ENCODE measurements around the gene GRAMD4.

Gene GRAMD4

DNA sequence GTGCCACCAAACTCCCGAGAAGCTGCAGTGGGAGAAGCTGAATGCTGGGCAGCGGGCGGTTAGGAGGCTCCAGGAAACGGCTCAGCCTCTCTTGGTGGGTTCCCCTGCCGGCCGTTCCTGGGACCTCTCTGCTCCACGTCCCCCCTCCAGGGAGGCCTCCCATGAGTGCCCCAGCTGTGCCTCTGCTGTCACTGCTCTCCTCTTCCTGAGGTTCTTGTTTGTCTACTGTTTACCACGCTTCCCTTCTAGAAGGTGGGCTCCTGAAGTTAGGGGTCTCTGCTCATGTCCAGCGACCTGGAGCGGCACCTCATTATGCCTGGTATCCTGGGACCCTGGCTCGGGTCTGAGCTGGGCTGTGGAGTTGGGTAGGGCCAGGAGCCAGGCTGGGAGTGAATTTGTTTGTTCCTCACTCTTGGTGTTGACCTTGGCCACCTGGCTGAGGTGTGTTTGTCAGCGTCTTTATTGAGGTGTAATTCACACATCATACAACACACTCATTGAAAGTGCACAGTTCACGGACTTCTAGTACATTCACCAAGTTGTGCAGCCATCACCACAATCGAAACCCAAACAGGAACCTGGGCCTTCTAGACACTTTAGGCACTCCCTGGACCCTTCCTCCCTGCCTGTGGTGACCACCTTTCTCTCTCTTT lies 37.8 kb upstream of the GRAMD4 start:
- no peak for DNase-seq (ENCODE audit: low read depth, low spot score)

DNA sequence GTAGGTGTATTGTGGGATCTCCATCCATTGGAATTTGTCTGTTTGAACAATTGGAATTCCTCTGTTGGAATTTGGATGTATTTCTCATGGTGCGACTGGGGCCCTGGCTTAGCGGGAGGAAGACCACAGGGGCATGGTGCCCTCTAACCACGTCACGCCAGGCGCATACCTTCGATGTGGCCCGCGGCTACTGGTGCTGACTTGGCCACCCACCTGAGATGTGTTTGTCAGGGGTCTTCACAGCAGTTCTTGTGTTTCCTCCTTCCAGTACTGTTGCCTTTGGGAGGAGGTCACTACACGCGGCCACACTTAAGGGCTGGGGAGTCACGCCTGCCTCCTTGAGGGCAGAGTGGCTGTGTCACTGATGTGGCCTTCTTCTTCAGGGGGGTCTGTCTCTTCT lies 36.6 kb upstream of the GRAMD4 start:
- DNase-seq (ENCODE audit: low read depth, low spot score) = no peak

DNA sequence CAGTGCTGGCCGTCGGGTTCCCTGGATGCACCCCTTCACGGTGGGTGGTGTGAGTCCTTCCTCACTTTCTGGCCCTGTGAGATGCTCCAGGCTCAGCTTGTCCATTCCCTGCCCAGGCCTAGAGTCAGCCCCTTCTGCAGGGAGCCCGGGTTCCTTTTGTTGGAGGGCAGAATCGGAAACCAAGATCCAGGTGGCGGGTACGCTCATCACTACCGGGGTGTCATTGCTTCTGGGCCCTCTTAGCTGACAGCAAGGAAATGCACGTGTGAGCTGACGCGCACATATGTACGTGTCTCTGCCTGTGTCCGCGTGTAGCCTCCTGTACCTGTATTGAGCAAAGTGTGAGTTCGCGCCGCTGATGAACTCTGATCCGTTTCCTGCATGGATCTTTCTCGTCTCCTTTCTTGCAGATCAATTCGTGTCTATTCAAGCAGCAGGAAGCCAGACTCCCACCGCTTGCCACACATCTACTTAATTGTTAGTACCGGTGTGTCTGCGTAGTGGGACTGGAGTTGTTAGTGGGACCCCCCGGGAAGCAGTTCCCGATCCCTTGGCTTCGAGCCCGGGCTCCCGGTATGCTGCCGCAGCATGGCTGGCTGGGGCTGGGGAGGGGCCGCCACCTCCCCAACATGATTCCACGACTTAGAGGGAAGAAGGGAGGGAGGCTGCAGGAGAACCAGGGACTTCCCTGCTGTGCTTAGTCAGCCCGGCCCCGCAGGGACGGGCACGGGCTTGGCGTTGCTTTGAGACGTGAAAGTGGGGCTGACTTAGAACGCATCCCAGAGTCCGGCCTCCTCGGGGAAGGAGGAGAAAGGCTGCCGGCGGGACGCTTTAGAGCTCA lies 35.9 kb upstream of the GRAMD4 start:
- peak; percentile 47 for DNase-seq (ENCODE audit: low read depth, low spot score)

DNA sequence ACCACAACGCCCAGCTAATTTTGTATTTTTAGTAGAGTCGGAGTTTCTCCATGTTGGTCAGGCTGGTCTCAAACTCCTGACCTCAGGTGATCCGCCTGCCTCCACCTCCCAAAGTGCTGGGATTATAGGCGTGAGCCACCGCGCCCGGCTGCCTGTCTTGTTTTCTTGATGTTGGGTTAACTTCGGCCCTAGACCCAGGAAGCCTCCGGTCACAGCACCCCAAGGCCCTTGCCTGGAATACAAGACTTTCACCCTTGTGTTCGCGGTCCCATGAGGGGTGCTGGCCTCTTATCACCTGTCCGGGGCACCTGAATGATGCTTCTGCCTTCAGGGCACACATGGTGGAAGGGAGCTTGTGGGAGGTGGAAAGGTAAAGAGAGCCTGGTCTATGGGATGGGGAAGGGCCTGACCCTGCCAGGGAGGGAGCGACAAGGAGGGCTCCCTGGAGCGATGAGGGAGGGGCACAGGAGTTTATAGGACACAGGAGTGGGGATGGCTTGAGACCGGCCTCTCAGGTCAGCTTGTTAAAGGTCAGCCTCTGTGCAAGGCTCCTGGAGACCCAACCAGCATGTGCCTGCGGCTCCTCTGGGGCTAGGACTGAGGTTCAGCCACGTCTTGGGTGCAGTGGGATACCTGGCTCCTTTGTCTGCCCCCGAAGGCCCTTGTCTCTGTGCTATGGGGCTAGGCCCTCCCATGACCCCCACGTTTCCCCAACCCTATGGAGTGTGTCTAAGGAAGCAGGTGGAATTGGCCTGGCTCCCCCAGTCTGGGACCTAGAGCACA lies 34.7 kb upstream of the GRAMD4 start:
- DNase-seq (ENCODE audit: low read depth, low spot score) = no peak

DNA sequence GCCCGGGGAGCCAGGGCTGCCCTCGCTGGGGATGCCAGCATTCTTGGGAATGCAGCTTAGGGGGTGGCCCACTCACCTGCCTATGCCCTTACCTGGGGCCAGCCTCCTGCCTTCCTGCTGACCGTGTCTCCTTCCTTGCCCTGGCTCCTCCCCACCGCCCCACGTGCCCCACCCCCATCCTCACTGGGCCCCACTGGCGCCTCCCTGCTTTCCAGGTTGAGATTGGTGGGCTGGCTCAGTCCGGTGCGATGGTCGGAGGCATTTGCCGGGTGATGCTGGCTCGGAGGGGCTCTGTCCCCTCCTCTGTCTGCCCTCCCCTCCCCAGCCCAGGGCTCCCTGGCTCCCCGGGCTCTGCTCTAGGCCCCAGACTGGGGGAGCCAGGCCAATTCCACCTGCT lies 34.1 kb upstream of the GRAMD4 start:
- no peak for DNase-seq (ENCODE audit: low read depth, low spot score)

DNA sequence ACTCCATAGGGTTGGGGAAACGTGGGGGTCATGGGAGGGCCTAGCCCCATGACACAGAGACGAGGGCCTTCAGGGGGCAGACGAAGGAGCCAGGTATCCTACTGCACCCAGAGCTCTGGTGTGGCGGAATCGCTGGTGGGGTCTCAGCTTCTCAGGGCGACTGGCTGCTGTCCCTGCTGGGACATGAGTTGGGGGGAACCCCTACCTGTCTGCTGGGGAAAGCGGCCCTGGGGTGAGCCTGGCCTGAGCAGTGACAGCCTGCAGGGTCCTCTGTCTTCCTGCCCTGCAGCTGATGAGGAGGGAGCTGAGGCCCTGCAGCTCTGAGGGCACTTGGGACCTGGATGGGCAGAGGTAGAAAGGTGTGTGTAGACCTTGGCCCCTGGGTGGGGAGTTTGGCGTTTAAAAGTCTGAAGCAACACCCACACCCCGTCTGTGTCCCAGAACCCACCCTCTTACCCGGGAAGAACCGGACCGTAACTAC lies 33.6 kb upstream of the GRAMD4 start:
- no peak for DNase-seq (ENCODE audit: low read depth, low spot score)

DNA sequence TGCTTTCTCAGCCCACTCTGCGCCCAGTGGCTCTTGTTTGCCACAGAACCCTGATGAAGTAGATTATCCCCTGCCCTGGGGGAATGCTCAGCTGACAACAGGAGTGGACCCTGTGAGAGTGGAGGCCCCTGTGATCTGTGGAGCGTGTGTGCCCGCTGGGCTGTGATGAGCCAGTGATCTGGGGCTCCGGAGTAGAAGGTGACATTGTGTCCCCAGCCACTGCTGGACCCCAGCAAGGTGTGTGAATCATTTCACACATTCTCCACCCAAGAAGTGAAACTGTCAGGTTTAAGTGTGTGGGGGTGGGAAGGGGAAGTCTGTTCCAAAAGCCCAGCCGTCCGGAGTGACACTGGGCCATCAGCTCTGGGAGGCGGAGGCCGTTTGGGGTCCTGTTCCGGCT lies 33.1 kb upstream of the GRAMD4 start:
- DNase-seq (ENCODE audit: low read depth, low spot score) = no peak

DNA sequence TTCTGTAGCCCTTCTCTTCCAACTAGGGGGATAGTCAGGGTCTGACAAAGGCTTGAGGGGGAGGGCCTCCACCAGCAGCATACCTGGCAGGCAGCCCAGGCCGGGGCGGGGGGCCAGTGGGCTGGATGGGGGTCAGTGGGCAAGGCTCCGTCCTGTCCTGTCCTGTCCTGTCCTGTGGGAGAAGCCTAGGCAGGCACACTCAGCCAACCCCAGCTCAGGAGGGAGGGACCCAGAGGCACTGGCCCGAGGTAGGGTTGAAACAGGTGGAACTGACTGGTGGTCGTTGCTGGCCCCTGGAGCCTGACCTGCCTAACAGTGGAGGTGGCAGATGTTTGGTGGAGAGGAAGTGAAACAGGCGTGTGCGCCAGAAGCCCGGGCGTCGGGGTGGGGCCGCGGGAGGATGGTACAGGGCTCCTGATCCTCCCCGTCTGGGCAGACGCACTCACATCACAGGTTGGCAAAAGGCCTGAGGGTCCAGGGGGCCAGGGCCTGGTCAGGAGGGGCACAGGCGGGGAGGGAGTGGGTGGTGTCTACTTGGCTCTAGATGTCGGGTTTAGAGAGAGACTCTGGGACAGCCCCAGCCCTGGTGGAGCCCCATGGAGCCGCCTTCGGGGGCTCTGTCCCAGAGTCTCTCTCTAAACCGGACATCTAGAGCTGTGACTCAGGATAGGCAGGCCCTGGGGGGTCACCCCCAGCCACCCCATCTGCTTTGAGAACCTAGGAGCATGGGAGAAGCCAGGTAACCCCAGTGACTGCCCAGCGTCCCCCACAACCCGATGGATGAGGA lies 32.5 kb upstream of the GRAMD4 start:
- no peak for DNase-seq (ENCODE audit: low read depth, low spot score)

DNA sequence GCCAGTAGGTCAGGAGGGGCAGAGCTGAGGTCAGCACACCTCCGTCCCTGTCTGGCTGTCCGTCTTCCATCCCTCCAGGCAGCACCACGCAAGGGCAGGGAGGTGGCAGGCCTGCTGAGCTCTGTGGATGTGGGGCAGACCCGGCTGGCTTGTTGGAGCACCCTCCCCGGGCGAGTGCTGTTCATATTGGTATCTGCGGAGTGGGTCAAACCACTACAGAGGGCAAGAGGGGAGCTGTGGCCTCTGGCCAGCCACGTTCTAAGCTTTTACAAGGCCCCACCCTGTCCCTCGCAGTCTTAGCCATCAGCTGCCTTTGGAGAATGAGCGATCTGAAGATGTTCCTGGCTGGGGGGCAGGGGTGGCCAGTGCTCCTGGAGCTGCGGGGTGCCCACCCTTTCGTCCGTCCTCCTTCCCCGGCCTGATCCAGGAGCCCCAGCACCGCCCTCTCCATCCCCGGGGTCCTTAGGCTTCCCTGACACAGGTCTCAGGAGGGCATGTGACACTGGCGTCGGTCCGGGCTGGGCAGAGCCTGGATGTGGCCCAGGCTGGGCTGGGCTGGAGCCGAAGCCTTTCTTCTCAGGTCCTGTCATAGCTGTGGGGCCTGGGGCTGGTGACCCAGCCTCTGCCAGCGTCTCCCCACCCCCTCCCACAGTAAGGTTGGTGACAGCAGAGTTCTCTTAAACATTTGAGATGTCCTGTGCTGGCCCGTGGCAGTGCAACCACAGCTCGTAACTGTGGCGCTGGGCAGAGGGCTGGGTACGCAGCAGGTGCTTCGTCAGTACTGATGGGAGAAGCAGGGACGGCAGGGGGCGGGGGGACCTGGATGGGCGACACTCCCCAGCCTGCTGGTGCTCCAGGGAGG lies 31.7 kb upstream of the GRAMD4 start:
- DNase-seq (ENCODE audit: low read depth, low spot score) = peak; percentile 39

DNA sequence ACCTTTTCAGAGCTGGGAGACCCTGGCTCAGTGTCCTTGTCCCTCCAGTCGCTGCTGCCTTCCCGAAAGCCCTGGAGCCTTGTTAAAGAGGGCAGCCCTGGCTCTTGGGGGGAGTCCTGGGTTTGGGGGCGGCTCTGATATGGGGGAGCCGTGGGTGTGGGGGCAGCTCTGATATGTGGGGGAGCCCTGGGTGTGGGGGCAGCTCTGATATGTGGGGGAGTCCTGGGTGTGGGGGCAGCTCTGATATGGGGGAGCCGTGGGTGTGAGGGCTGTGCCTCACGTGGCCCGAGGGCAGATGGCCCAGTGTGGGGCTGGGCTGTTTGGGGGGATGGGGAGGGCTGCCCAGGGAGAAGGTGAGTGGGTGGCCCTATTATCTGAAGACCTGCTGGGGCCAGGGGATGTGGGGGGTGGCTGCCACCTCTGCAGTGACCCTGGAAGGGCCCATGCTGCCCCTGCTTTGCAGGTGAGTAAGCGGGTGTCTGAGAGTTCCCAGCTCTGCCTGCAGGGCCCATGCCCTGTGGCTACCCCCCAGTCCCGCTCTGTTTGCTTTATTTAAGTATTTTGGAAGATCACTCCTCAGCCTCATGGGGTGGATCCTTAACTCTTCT lies 30.9 kb upstream of the GRAMD4 start:
- DNase-seq (ENCODE audit: low read depth, low spot score) = no peak

DNA sequence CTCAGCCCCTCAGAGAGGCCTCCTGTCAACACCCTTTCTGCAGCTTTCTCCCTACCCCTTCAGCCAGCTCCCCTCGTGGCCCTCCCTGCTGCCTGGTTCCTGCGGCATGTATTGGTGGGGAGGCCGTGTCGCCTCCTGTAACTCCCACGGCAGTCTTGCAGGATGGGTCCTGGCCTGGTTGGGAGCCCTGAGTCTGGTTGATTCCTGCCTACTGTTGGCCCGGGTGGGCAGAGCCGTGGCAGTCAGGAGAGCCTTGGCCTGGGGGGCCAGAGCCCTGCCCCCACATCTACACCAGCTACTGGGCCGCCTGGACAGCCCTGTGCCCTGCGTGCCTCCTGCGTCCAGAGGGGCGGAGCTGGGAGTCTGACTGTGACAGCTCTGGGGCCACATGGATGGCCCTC lies 30.3 kb upstream of the GRAMD4 start:
- DNase-seq (ENCODE audit: low read depth, low spot score) = no peak

DNA sequence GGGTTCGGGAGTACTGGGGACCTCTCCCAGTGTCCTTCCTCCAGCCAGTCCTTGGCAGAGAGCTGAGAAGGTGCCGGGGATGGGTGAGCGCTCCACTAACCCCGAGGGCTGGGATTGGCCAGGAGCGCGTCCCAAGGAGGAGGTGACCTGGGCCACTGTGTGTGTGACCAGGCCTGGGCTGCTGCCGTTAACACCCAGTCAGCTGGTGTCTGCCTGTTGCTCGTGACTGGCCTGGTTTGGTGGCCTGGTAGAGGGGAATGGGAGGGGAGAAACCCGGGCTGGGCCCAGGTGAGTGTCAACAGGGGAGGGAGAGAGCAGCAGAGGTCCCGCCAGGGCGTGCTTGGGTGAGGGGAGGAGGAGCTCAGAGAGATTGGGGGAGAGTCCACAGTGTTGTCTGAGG lies 29.9 kb upstream of the GRAMD4 start:
- DNase-seq (ENCODE audit: low read depth, low spot score) = no peak

DNA sequence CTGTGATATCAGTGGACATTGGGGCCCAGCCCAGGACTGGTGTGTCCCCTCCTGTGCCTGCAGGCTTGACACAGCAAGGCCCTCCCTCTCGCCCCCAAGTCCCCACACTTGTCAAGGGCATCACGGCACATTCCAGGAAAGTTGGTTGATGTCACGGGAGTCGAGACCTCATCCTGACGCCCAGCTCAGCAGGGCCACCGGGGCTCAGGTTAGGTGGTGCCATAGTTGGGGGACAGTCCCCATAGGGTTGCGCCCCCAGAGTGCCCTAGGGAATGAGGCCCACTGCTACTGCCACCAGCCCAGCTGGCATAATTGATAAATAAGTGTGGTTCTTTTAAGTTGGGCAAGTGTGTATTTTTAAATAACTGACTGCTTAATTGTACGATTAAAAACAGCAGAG lies 28.3 kb upstream of the GRAMD4 start:
- no peak for DNase-seq (ENCODE audit: low read depth, low spot score)

DNA sequence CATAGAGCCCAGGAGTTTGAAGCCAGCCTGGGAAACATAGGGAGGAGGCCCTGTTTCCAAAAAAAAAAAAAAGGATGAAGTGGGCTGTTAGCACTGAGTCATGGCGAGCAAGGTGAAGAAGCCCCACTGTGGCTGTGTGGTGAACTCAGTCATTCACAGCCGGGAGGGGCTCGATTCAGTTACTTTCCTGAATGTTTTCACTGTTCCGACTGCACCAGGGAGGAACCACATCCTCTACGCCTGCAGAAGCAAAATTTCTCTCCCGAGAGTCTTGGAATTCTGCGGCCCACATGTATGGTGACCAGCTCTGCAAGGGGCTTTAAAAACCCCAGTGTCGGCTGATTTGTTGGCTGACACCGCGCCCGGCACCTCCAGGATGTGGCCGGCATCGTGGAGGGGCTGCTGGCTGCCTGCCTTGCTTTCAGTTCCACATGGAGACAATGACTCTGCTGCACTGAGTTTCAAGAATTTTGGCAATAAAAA lies 27.8 kb upstream of the GRAMD4 start:
- DNase-seq (ENCODE audit: low read depth, low spot score) = no peak

DNA sequence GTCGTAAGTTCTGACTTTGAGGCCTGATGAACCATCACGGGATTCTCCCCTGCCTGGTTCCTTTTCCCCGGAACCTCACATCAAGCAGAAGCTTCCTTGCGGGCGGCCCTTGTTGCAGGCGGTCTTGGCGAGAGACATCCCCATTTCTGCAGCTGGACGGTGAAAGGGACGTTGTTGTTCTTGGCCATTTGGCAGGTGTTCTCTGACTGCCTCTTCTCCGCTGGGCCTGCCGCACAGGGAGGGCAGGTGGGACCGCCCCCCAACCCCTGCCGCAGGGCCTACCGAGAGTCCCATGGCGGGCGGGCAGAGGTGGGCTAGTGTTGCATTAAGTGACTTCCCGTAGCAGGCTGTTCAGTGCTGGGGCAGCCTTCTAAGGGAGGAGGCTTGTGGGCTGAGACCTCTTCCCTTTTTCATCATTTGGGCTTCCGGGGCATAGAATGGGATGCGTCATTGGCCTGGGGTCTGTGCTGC lies 26.9 kb upstream of the GRAMD4 start:
- DNase-seq (ENCODE audit: low read depth, low spot score) = no peak

DNA sequence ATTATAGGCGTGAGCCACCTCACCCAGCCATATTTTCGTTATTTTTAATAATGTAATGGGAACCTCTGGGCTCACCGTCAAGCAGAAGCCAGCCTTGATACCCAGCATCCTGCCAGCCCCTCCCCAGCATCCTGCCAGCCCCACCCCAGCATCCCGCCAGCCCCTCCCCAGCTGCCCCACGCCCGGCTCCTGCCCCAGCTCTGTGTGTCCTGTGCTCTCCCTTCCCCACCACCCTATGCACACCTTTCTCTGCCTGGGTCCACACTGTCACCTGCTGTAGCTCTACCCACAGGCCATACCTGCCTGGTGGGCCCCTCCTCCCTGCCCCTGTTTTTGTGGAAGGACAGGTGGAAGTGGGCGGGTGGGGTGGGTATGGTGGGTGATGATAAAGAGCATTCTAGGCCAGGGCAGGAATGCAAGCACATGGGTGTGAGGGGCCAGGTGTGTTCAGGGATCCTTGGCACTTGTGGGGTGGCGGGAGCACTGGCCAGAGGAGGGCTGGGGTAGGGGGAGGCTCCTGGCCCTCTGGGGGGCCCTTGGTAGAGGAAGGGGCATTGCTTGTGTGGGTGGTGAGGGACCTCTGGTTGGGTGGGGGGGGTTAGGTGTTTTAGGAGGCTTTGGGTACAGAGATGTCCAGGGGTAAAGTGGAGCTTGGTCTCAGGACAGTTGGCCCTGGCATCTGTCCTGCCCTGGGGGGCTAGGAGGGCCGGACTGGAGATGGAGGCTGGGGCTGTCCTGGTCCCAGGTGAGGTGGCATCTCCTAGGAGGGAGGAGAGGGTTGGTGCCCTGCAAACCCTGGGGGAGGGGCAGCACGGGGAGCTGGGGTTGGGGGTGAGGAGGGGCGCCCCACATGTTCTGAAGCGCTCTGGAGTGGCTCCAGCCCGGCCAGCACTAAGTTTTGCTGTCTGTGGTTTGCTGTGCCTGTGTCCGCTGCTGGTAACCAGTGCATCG lies 25.9 kb upstream of the GRAMD4 start:
- no peak for DNase-seq (ENCODE audit: low read depth, low spot score)

DNA sequence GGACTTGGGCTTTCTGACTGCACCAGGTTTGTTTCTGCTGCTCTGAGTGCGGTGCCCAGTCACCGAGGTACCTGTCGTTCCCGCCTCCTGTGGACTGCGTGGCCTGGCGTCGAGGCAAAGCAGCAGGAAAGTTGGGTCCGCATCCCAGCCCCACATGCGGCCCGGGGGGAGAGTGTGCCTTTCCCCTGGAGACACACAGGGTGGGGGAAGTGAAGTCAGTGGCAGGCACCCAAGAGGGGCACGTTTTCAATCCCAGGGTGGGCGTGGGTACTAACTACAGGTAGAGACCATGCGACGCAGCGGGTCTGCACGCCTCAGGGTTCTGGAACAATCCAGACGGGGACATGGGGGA lies 25.3 kb upstream of the GRAMD4 start:
- no peak for DNase-seq (ENCODE audit: low read depth, low spot score)

DNA sequence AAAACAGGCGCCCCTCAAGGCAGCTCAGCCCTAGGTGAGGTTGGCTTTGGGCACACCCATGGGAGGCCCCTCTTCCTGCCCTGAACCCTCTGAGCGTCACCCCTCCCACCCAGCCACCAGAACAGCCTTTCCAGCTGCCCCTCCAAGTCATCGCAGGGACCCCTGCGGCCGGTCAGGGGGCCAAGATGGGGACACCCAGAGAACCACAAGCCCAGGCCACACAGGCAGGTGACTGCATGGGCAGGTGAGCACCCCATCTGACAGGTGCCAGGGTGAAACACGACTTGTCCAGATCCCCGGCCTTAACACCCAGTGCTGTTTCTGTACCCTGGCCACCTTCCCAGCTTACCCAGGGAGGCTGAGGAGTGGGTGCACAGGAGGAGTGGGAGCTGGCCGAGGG lies 24.6 kb upstream of the GRAMD4 start:
- DNase-seq (ENCODE audit: low read depth, low spot score) = no peak

DNA sequence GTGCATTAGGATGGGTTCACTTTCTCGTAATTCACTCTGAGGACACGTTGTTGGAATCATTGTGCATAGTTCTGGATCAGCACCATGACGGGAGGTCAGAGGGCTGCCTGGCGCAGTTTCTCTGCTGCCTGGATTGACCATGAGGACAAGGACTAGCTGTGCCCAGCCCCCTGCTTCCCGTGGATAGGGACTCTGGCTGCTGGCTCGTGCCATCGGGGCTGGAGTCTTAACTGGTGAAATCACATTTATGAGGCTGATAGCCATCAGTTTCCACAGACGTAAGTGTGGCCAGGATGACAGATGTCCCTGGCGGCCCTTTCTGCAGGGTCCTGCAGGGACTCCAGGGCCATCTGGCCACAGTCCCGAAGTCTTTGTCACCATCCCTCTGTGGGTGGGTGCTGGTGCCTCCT lies 24.1 kb upstream of the GRAMD4 start:
- DNase-seq (ENCODE audit: low read depth, low spot score) = no peak
